Measurements from ENCODE around the gene AP3D1. TPM values are rescaled to one million over a fixed set of nuclear protein-coding genes. Genes with fewer than 3 reads are reported as not detected.

Gene AP3D1
- total RNA-seq, 1 donor: 121 TPM

DNA sequence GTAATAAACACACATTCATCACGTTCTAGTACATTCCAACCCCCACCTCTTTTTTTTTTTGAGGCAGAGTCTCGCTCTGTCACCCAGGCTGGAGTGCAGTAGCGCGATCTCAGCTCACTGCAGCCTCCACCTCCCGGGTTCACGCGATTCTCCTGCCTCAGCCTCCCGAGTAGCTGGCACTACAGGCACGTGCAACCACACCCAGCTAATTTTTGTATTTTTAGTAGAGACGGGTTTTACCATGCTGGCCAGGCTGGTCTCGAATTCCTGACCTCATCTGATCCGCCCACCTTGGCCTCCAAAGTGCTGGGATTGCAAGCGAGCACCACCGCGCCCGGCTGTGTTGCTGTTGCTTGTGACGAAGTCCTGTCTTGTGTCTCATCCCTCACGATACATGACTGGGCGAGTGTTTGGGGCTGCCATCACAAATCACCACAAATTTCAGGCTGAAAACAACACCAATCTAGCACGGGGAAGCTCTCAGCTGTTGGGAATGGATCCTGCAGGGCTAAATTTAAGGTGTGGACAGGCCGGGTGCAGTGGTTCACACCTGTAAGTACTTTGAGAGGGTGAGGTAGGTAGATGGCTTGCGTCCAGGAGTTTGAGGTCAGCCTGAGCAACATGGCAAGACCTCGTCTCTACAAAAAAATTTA, 70.9 kb downstream of the AP3D1 start:
- Histone ChIP-seq H3K27me3 (ENCODE audit: insufficient read depth, low read length) (no peaks in the 10 kb centered on the region), H3K9me3 (ENCODE audit: low read depth, low read length) (no peaks in the 10 kb centered on the region), H4K20me1 (ENCODE audit: insufficient read depth, low read length) (no peaks in the 10 kb centered on the region), H3K4me2 (ENCODE audit: insufficient read depth, low read length) (no peak overlapping the region), H3K27ac (ENCODE audit: low read depth, low read length) (no peak overlapping the region), H3K79me2 (ENCODE audit: insufficient read depth, low read length) (peaks cover 27% of the 10 kb centered on the region), H3K4me3 (ENCODE audit: insufficient read depth, low read length) (no peak overlapping the region), H3K4me1 (ENCODE audit: insufficient read depth, low read length) (peaks cover 4% of the 10 kb centered on the region), H2AFZ (ENCODE audit: low read length) (no peak overlapping the region), H3K36me3 (ENCODE audit: insufficient read depth, low read length) (peaks cover 30% of the 10 kb centered on the region)
- TF ChIP-seq, protein P1, sequence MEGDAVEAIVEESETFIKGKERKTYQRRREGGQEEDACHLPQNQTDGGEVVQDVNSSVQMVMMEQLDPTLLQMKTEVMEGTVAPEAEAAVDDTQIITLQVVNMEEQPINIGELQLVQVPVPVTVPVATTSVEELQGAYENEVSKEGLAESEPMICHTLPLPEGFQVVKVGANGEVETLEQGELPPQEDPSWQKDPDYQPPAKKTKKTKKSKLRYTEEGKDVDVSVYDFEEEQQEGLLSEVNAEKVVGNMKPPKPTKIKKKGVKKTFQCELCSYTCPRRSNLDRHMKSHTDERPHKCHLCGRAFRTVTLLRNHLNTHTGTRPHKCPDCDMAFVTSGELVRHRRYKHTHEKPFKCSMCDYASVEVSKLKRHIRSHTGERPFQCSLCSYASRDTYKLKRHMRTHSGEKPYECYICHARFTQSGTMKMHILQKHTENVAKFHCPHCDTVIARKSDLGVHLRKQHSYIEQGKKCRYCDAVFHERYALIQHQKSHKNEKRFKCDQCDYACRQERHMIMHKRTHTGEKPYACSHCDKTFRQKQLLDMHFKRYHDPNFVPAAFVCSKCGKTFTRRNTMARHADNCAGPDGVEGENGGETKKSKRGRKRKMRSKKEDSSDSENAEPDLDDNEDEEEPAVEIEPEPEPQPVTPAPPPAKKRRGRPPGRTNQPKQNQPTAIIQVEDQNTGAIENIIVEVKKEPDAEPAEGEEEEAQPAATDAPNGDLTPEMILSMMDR (IDR thresholded peaks at IDR 0.05; ENCODE audit: extremely low read depth, low read depth, low read length): no peak
- peak; percentile 73 for DNase-seq (ENCODE audit: insufficient read length, low spot score, missing footprints)

DNA sequence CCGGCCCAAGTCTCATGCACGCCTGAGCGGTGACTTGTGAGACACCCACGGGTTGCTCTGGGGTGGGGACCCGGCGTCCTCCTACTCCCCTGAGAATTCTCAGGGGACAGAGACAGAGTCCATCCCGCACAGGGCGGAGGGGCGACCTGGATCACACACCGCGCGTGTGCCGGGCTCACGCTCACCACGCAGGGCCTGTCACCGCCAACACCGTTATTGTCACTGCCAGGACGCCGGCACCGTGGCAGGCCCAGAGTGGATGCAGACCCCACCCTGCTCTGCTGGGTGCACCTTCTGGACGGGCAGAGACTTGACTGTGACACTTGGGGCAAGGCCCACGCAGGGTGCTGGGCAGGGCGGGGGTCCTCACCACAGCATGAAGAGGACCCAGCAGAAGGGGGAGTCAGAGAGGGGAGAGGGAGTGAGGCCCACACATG, 71.5 kb downstream of the AP3D1 start:
- DNase-seq (ENCODE audit: insufficient read length, low spot score, missing footprints): peak; percentile 65
- Histone ChIP-seq H3K9me3 (ENCODE audit: low read depth, low read length) (no peaks in the 10 kb centered on the region), H3K4me1 (ENCODE audit: insufficient read depth, low read length) (no peaks in the 10 kb centered on the region), H4K20me1 (ENCODE audit: insufficient read depth, low read length) (no peaks in the 10 kb centered on the region), H3K36me3 (ENCODE audit: insufficient read depth, low read length) (peaks cover 32% of the 10 kb centered on the region), H2AFZ (ENCODE audit: low read length) (no peak overlapping the region), H3K79me2 (ENCODE audit: insufficient read depth, low read length) (peaks cover 23% of the 10 kb centered on the region), H3K4me2 (ENCODE audit: insufficient read depth, low read length) (no peak overlapping the region), H3K27me3 (ENCODE audit: insufficient read depth, low read length) (no peaks in the 10 kb centered on the region), H3K27ac (ENCODE audit: low read depth, low read length) (no peak overlapping the region), H3K4me3 (ENCODE audit: insufficient read depth, low read length) (no peak overlapping the region)
- TF ChIP-seq, protein P1 (IDR thresholded peaks at IDR 0.05; ENCODE audit: extremely low read depth, low read depth, low read length): no peak

DNA sequence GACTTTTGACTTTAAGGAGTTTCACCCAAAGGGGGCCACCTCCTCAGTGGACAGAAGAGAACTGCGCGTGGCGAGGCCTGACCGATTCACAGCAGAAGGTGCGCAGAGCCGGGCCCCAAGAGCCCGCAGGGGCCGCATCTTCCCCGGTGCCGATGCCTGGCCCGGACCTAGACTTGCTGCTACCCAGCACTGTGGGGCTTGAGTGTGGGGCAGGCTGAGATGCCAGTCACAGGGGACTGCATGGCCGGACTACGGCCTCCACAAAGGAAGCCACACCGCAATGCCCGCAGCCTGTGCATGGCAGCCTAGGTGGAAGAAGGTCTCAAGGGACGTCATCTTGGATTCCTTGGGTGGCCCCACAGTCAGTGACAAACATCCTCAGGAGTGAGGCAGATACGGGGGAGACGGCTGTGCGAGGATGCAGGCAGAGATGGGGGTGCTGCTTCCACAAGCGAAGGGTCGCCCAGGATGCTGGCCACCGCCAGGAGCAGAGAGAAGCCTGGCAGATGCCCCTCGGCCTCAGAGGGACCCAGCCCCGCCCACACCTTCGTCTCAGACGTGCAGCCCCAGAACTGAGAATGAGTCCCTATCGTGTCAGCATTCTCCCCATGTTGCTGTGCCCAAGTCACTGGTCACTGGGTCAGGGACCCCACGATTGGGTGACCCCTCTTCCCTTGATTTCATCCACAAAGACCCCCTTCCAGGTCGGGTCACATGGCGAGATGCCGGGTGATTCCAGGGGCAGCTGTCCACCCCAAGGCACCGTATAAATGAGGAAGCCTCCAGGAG, 72.1 kb downstream of the AP3D1 start:
- no peaks in the 10 kb centered on the region for H3K9me3 ChIP-seq (ENCODE audit: low read depth, low read length)
- peaks cover 32% of the 10 kb centered on the region for H3K36me3 ChIP-seq (ENCODE audit: insufficient read depth, low read length)
- peak; percentile 71 for DNase-seq (ENCODE audit: insufficient read length, low spot score, missing footprints)
- H3K79me2 ChIP-seq (ENCODE audit: insufficient read depth, low read length): peaks cover 23% of the 10 kb centered on the region
- H3K4me3 ChIP-seq (ENCODE audit: insufficient read depth, low read length): no peak overlapping the region
- no peaks in the 10 kb centered on the region for H4K20me1 ChIP-seq (ENCODE audit: insufficient read depth, low read length)
- TF ChIP-seq, protein P1 (IDR thresholded peaks at IDR 0.05; ENCODE audit: extremely low read depth, low read depth, low read length): no peak
- H3K27me3 ChIP-seq (ENCODE audit: insufficient read depth, low read length): no peaks in the 10 kb centered on the region
- no peak overlapping the region for H3K4me2 ChIP-seq (ENCODE audit: insufficient read depth, low read length)
- H2AFZ ChIP-seq (ENCODE audit: low read length): no peak overlapping the region
- no peaks in the 10 kb centered on the region for H3K4me1 ChIP-seq (ENCODE audit: insufficient read depth, low read length)
- no peak overlapping the region for H3K27ac ChIP-seq (ENCODE audit: low read depth, low read length)
